Left renal cortex interstitium (tissue), 4 donors: ENCODE measurements around the gene AUTS2. TPM values are rescaled to one million over a fixed set of nuclear protein-coding genes. Genes with fewer than 3 reads are reported as not detected.

Experiments used
- DNase-seq, 4 donors: peaks; one replicate each; pipeline ENCODE4 v3.0.0-alpha.2; 2013; ENCODE audit warnings: low read depth in 4 of 4, low spot score in 2 of 4, missing footprints in 1 of 4
- polyA plus RNA-seq, 4 donors: library from polyadenylated mRNA; unstranded; fragments of 120-200 nt; gene quantifications; one replicate each; pipeline ENCODE4 v1.2.1, GENCODE V29; 2013; ENCODE audit not compliant: insufficient read length in 4 of 4

Gene AUTS2
- polyA plus RNA-seq, 4 donors, result 56.5 to 144 (median 82.8) TPM

- DNase-seq, result no peak
These were observed 151.7 kb downstream of the AUTS2 start for GRCh38 chr7:69749994-69750393.

GRCh38 chr7:69751026-69751425, 152.8 kb downstream of the AUTS2 start:
- DNase-seq, result no peak

DNA sequence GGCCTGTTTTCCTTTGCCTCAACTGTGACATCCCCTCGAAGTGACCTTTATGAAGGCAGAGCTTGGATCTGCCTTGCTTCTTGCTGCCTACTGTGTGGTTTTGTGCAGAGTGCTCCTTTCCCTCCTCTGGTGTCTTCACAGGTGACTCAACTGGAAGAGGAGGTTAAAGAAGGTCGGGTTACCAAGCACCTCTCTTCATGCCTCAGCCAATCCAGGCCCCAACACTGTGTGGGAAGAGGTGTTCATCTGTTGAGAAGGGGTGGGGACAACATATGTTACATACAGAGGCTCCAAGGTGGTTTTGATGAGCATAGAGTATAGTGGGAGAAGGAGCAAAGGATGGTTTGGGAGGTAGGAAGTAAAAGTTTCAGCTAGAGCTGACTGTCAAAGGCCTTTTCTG, 155.7 kb downstream of the AUTS2 start:
- DNase-seq, result no peak

DNA sequence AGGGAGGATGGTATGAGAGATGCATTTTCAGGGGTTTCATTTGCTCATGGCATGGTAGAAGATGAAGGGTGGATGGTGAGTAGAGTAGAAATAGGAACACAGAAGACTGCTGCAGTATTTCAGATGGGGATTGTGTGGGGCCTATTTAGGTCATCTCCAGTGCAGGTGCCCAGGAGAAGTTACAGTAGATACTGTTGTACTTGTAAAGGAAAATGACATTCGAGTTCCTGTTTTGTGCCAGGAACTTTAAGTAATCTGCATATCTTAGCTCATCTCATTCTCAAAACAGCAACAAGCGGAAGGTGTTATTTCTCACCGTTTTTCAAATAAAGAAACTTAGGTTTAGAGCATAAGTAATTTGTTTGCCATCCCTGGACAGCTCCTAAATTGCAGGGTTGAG, 156.2 kb downstream of the AUTS2 start:
- DNase-seq, result no peak

DNA sequence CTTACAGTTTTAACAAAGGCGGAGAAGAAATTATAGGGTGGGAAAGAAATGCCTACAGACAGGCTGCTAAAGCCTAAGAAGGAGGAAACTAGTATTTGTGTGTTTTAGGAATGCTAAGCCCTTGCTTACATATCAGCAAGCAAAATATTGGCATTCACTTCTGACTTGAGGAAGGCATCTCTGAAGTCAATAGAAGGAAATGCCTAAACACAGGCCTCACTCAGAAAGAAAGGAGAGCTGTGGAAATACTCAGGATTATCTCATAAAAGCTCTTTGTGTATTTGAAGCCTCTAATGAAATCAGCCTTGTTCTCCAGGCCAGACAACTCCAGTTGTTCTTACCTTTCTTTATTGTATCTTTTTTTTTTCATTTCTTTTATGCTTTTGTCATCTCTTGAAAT, 158.0 kb downstream of the AUTS2 start:
- DNase-seq, result no peak

GRCh38 chr7:69757528-69757927, 159.3 kb downstream of the AUTS2 start:
- DNase-seq, result no peak

DNA sequence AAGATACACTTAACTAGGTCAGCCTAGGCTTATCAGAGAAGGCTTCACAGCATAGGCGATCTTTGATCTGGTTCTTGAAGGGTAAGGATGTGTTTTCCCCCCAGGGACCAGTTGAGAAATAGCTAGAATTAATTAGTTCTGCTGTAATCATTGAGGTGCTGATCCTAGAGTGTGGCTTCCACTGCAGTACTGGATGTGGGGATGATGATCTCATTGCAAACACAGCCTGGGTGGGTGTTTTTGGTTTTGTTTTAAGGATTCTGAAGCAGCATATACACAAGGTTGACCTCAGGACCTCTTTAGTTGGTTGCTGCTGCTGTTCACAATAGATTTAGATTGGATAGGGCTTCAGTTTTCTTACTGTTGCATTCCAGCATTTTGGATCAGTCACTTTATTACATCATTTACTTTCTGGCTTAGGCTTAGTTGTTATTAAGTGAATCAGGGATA, 159.7 kb downstream of the AUTS2 start:
- no peak for DNase-seq

DNA sequence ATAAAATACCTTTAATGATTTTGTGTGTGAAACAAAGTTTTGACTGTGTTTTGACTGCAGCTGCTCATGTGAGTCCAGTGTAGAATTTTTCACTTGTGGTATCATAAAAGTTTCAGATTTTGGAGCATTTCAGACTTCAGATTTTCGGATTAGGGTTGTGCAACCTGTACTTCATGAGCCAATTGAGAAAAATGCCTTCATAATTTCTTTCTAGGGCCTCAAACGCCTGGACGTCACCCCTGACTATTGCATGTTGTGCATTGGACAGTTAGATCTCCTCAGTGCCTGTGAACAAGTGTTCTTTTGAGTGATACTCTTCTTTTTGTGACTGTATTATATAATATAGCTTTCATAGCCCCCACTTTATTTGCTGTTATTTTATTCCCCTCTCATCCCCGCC, 161.1 kb downstream of the AUTS2 start:
- DNase-seq, result no peak

DNA sequence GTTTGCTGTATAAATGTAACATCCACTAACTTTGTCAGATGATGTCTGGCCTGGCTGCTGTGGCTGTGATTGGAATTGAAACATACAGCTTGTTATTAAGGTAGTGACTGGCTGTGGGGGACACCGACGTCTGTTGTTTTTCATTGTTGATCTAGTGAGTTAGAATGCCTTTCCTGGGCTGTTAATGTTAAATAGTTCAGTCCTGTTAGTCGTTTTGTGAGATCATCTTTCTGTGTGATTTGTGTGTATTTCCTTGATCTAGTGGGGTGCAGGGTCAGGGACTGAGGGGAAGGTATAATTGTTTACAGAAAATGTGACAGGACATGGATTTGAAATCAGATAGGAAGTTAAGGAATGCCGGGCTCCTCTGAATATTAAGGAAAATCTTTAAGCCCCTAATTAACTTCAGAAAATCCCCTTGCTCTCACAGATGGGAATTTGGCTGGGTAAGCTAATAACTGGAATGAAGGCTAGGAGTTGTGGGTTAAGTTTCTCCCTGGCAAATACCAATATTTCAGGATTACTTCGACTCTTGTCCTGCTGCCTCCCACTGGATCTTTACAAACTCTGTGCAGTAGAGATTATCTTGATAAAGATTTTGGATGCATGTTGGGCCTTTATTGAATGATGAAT, 163.1 kb downstream of the AUTS2 start:
- no peak for DNase-seq

DNA sequence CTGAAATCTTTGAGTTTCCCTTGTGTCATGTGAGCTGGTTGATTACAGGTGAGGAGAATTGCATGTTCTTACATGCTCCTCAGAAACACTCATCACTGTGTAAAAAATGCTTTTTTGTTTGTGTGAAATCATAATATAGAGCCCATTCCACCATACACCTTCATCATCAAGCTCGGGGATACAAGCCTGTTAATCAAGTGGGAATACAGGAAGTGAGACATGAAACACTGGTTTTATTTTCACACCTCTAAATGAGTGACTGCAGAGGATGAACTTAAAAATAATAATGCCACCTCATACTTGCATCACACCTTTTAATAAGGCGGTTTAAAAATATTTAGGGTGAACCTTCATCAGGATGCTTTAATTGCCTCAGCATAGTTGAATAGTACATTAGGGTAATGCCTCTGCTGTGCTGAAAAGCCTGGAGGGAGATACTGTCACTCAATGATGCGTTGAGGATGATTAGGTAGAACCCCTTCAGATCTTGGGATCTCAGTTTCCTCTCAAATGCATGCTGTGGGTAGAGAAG, 164.6 kb downstream of the AUTS2 start:
- no peak for DNase-seq

GRCh38 chr7:69763513-69763912, 165.2 kb downstream of the AUTS2 start:
- no peak for DNase-seq

DNA sequence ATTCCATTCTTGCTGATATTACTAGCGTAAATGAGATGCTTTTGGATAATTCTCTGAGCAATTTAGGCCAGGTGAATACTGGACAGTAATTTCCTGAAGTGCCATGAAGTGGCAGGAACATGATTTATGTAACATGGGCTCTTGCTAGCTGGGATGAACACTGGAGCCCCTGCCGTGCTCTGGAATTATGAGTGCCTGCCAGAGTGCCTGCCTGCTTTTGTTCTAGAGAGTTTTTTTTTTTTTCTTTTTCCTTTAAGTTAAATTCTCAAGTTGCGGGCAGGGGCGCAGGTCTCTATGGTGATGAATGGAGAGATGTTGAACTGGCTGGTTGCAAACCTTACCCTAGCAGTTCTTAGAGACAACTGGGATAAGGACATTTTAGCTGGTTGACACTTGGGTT, 165.9 kb downstream of the AUTS2 start:
- no peak for DNase-seq

- DNase-seq, result no peak
These were observed 166.4 kb downstream of the AUTS2 start for GRCh38 chr7:69764681-69765080.

DNA sequence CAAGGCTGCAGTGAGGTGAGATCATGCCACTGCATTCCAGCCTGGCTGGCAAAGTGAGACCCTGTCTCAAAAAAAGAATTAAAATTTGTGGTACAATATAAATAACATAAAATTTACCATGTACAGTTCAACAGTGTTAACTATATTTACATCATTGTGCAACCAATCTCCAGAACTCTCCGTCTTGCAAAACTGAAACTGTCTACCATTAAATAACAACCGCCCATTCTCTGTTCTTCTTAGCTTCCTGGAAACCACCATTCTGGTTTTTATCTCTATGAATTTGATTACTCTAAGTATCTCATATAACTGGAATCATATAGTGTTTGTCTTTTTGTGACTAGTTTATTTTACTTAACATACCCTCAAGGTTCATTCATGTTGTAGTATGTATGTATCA, 167.6 kb downstream of the AUTS2 start:
- DNase-seq, result no peak

DNA sequence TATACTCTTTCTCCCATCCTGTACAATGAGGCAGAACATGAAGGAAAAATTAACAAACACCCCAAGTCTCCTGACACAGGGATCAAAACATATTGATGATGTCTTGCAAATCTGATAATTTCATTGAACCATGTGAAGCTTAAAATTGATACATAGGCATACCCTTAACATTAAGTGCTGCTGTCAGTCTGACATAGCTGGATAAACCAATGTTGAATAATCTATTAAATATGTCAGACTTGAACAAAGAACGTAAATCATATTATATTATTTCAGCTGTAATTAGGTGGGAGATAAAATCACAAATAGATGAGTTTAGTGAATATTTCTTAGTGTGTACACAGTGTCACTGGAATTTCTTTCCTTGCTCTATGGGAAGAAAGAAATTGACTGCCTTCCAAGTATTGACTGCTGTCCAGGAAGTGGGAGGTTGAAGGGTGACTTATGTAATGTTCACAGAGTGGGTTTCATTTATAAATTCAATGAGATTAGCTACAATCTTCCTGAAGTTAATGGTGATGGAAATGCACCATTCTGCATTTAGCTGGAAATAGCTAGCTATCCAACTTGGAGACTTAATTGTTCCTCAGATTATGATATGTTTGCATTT, 170.8 kb downstream of the AUTS2 start:
- DNase-seq, result no peak

- DNase-seq, result no peak
These were observed 171.6 kb downstream of the AUTS2 start for GRCh38 chr7:69769826-69770225.

- DNase-seq, result no peak
These were observed 172.3 kb downstream of the AUTS2 start for GRCh38 chr7:69770613-69771012.

GRCh38 chr7:69772718-69773436, 174.6 kb downstream of the AUTS2 start:
- DNase-seq, result no peak

DNA sequence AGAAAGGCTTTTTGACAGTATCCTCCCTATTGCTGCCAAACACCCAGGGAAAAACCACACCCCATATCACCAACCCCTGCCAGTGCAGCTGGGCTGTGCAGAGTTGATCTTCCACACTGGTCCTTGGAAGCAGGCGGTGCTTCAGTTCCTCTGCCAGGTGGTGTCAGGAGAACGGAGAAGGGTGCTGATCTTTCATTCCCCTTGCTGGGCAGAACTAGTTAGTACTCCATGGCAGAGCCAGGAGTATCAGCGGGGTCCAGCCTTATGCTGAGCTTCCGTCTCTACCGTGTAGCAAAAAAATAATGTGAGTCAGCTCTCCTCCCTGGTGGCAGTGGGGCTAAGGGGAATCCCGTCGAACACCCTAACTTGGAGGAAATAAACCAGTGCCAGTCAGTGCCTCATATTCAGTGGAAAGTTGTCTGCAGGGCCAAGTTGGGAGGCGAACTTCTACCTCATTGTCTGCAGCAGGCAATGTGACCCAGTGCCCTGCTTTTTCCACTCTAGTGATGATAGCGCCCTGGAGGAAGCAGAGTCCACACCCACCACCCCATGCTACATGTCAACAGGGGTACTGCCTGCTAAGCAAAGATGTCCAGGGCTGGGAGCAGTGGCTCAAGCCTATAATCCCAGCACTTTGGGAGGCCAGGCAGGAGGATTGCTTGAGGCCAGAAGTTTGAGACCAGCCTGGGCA, 175.4 kb downstream of the AUTS2 start:
- DNase-seq, result no peak

DNA sequence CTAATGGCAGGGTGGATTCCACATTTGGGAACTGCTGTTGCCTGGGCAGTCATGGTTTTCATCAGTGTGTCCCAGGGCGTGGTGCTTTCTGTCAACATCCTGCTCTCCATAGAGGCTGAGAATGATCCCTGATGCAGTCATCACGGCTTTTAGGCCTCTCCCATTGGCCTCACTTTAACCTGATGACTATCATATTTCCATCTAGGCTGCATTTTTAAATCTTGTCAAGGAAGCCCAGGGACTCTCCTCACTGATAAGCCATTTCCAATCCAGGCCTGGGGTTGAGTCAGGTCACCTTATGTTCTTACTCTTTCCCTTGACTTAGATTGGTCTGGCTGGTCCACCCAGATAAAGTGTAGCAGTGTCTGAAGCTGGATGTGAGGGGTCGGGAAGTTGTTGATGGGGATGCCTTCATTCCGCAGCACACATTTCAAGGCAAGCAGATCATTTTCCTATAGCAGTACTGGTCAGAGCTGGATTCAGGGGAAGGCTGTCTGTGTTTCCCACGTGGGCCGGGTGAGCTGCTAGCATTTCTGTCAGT, 177.0 kb downstream of the AUTS2 start:
- no peak for DNase-seq

- no peak for DNase-seq
These were observed 178.3 kb downstream of the AUTS2 start for GRCh38 chr7:69776611-69777010.
